Trophoblast cell (in vitro differentiated cells and primary cell): Measurements from ENCODE around the gene KLK2.

Source experiments
- DNase-seq, 2 donors: peaks; one replicate each; pipeline ENCODE4 v3.0.0-alpha.2; 2016
- H2AFZ ChIP-seq: 2 replicates; pipeline ENCODE4 v1.6.1; 2013; ENCODE audit warnings: low read length, moderate library complexity, mild to moderate bottlenecking; ENCODE audit not compliant: insufficient read depth, poor library complexity
- H2AK5ac ChIP-seq: 2 replicates; pipeline ENCODE4 v1.6.1; 2013; ENCODE audit warnings: mild to moderate bottlenecking, low read length
- H2BK120ac ChIP-seq: 2 replicates; pipeline ENCODE4 v1.6.1; 2013; ENCODE audit warnings: low read length, mild to moderate bottlenecking, moderate library complexity; ENCODE audit not compliant: insufficient read depth, poor library complexity
- H2BK12ac ChIP-seq: 2 replicates; pipeline ENCODE4 v1.6.1; 2013; ENCODE audit warnings: mild to moderate bottlenecking, low read length, moderate library complexity
- H2BK5ac ChIP-seq: 2 replicates; pipeline ENCODE4 v1.6.1; 2013; ENCODE audit warnings: low read length, low read depth, moderate library complexity, mild to moderate bottlenecking; ENCODE audit not compliant: poor library complexity
- H3K14ac ChIP-seq: 2 replicates; pipeline ENCODE4 v1.6.1; 2013; ENCODE audit warnings: mild to moderate bottlenecking, low read length
- H3K18ac ChIP-seq: 2 replicates; pipeline ENCODE4 v1.6.1; 2013; ENCODE audit warnings: mild to moderate bottlenecking, low read length
- H3K23ac ChIP-seq: 2 replicates; pipeline ENCODE4 v1.6.1; 2013; ENCODE audit warnings: low read length
- H3K27ac ChIP-seq: 2 replicates; pipeline ENCODE4 v1.5.1; 2013; ENCODE audit warnings: low read depth, mild to moderate bottlenecking, inconsistent platforms, low read length, moderate library complexity
- H3K27me3 ChIP-seq: 2 replicates; pipeline ENCODE4 v1.6.1; 2013; ENCODE audit warnings: inconsistent platforms, mild to moderate bottlenecking, low read length, moderate library complexity; ENCODE audit not compliant: insufficient read depth
- H3K36me3 ChIP-seq, 2 experiments: 1 replicate in 1 of 2; 2 replicates in 1 of 2; pipeline ENCODE4 v1.6.1; 2013; ENCODE audit warnings: low read length in 2 of 2, mild to moderate bottlenecking in 2 of 2, moderate library complexity in 1 of 2; ENCODE audit not compliant: insufficient read depth in 2 of 2, control insufficient read depth in 1 of 2
- H3K4ac ChIP-seq: 2 replicates; pipeline ENCODE4 v1.6.1; 2013; ENCODE audit warnings: low read depth, mild to moderate bottlenecking, low read length, moderate library complexity
- H3K4me1 ChIP-seq, 2 experiments: 1 replicate in 1 of 2; 2 replicates in 1 of 2; pipeline ENCODE4 v1.6.1; 2013; ENCODE audit warnings: low read length in 2 of 2, mild to moderate bottlenecking in 2 of 2, moderate library complexity in 1 of 2; ENCODE audit not compliant: insufficient read depth in 2 of 2, control insufficient read depth in 1 of 2
- H3K4me2 ChIP-seq: 2 replicates; pipeline ENCODE4 v1.6.1; 2013; ENCODE audit warnings: inconsistent platforms, mild to moderate bottlenecking, low read length, moderate library complexity
- H3K4me3 ChIP-seq: 2 replicates; pipeline ENCODE4 v1.5.1; 2013; ENCODE audit warnings: mild to moderate bottlenecking, low read depth, low read length, inconsistent platforms
- H3K79me1 ChIP-seq: one replicate; pipeline ENCODE4 v1.6.1; 2013; ENCODE audit warnings: low read length
- H3K79me2 ChIP-seq: 2 replicates; pipeline ENCODE4 v1.6.1; 2013; ENCODE audit warnings: low read length, mild to moderate bottlenecking; ENCODE audit not compliant: control insufficient read depth, insufficient read depth, poor library complexity
- H3K9ac ChIP-seq: 2 replicates; pipeline ENCODE4 v1.6.1; 2013; ENCODE audit warnings: mild to moderate bottlenecking, low read length
- H3K9me3 ChIP-seq: 2 replicates; pipeline ENCODE4 v1.6.1; 2013; ENCODE audit warnings: low read depth, mild to moderate bottlenecking, control low read depth, inconsistent platforms, low read length; ENCODE audit not compliant: insufficient read depth
- H4K12ac ChIP-seq: 2 replicates; pipeline ENCODE4 v1.6.1; 2013; ENCODE audit warnings: low read depth, mild to moderate bottlenecking, low read length, moderate library complexity
- H4K8ac ChIP-seq: 2 replicates; pipeline ENCODE4 v1.6.1; 2013; ENCODE audit warnings: low read depth, mild to moderate bottlenecking, low read length, moderate library complexity
- H4K91ac ChIP-seq: one replicate; pipeline ENCODE4 v1.6.1; 2013; ENCODE audit warnings: low read depth, mild to moderate bottlenecking, low read length, moderate library complexity
- WGBS: extraction: QIAGEN DNeasy Blood & Tissue Kit; methylation state at CpG from one replicate; pipeline ENCODE4 v1.1.7; 2013; ENCODE audit warnings: missing lambda C conversion rate; ENCODE audit not compliant: insufficient read length, insufficient coverage; ENCODE audit errors: extremely low coverage; 5-methylcytosine and 5-hydroxymethylcytosine counted together

The KLK2 gene

GRCh38 chr19:50830266-50831025 is 42.8 kb upstream of the KLK2 start:
- no peak overlapping the region for H3K23ac ChIP-seq
- peaks cover under 1 to 2% of the 10 kb centered on the region in 2 experiments for H3K4me1 ChIP-seq
- no peak overlapping the region for H2AK5ac ChIP-seq
- no peak overlapping the region for H3K4ac ChIP-seq
- no peaks in the 10 kb centered on the region for H3K36me3 ChIP-seq
- H4K8ac ChIP-seq, result no peak overlapping the region
- peaks cover 8% of the 10 kb centered on the region for H3K9me3 ChIP-seq
- no peak overlapping the region for H2BK5ac ChIP-seq
- no peaks in the 10 kb centered on the region for H3K79me2 ChIP-seq
- no peaks in the 10 kb centered on the region for H3K79me1 ChIP-seq
- no peaks in the 10 kb centered on the region for H3K27me3 ChIP-seq
- no peak overlapping the region for H3K27ac ChIP-seq
- no peak overlapping the region for H2BK12ac ChIP-seq
- H2BK120ac ChIP-seq, result no peak overlapping the region
- no peak for DNase-seq
- H4K12ac ChIP-seq, result no peak overlapping the region
- H3K9ac ChIP-seq, result no peak overlapping the region
- no peak overlapping the region for H3K14ac ChIP-seq
- WGBS, result no CpG with 5 or more reads among the region's 17 CpGs
- no peak overlapping the region for H3K4me3 ChIP-seq
- H3K18ac ChIP-seq, result no peak overlapping the region
- H2AFZ ChIP-seq, result no peak overlapping the region
- no peak overlapping the region for H4K91ac ChIP-seq
- H3K4me2 ChIP-seq, result no peak overlapping the region

- H2BK12ac ChIP-seq, result no peak overlapping the region
- H3K36me3 ChIP-seq, result no peaks in the 10 kb centered on the region
- no peak overlapping the region for H3K18ac ChIP-seq
- no peak overlapping the region for H4K91ac ChIP-seq
- H3K4me2 ChIP-seq, result no peak overlapping the region
- H2AFZ ChIP-seq, result no peak overlapping the region
- H3K14ac ChIP-seq, result no peak overlapping the region
- peaks cover 5% of the 10 kb centered on the region in 2 experiments for H3K4me1 ChIP-seq
- H3K79me1 ChIP-seq, result peaks cover 4% of the 10 kb centered on the region
- no peak overlapping the region for H3K4ac ChIP-seq
- no CpG with 5 or more reads among the region's 7 CpGs for WGBS
- H3K23ac ChIP-seq, result no peak overlapping the region
- no peak overlapping the region for H2BK120ac ChIP-seq
- H3K9ac ChIP-seq, result no peak overlapping the region
- no peak overlapping the region for H4K12ac ChIP-seq
- no peaks in the 10 kb centered on the region for H3K27me3 ChIP-seq
- no peak for DNase-seq
- H2AK5ac ChIP-seq, result no peak overlapping the region
- no peak overlapping the region for H3K4me3 ChIP-seq
- H3K27ac ChIP-seq, result no peak overlapping the region
- H3K9me3 ChIP-seq, result peaks cover 8% of the 10 kb centered on the region
- H4K8ac ChIP-seq, result no peak overlapping the region
- H3K79me2 ChIP-seq, result peaks cover 4% of the 10 kb centered on the region
- no peak overlapping the region for H2BK5ac ChIP-seq
Observed at GRCh38 chr19:50831026-50831396, 42.2 kb upstream of the KLK2 start.

DNA sequence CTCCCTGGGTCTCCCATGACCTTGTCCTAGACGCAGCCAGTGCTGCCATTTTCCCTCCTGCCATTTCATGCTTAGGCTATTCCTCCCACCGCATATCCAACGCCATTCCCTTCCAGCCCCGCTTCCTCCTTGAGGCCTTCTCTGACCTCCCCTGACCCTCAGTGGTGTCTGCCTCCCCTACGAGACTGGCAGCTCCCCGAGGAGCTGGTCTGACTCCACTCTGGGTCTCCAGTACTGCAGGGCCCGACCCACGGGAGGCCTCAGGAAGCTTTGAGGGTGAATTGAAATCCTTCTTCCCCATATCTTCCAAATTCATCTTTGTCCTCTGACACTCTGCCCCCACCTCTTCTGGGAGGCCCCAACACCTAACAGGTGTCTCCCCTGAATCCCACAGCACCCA is 40.6 kb upstream of the KLK2 start:
- Histone ChIP-seq H3K79me2 (peaks cover 4% of the 10 kb centered on the region), H2AK5ac (no peak overlapping the region), H4K12ac (no peak overlapping the region), H3K27ac (no peak overlapping the region), H3K23ac (no peak overlapping the region), H3K27me3 (no peaks in the 10 kb centered on the region), H3K9ac (no peak overlapping the region), H3K4me3 (no peak overlapping the region), H2AFZ (no peak overlapping the region), H2BK5ac (no peak overlapping the region), H2BK120ac (no peak overlapping the region), H4K8ac (no peak overlapping the region), H4K91ac (no peak overlapping the region), H3K4me1 (peaks cover 5 to 7% of the 10 kb centered on the region in 2 experiments), H3K18ac (no peak overlapping the region), H3K36me3 (no peaks in the 10 kb centered on the region), H3K79me1 (peaks cover 4% of the 10 kb centered on the region), H3K4ac (no peak overlapping the region), H3K9me3 (no peaks in the 10 kb centered on the region), H2BK12ac (no peak overlapping the region), H3K14ac (no peak overlapping the region), H3K4me2 (no peak overlapping the region)
- no peak for DNase-seq
- no CpG with 5 or more reads among the region's 8 CpGs for WGBS

- H2AK5ac ChIP-seq, result no peak within 1 kb of the TSS
- H2AFZ ChIP-seq, result no peak within 1 kb of the TSS
- no peaks in the 10 kb centered on the region for H3K9me3 ChIP-seq
- H3K23ac ChIP-seq, result no peak within 1 kb of the TSS
- H3K9ac ChIP-seq, result no peak within 1 kb of the TSS
- H4K91ac ChIP-seq, result no peak within 1 kb of the TSS
- no peak for DNase-seq
- H4K12ac ChIP-seq, result no peak within 1 kb of the TSS
- H3K36me3 ChIP-seq, result no peaks in the 10 kb centered on the region
- no peak within 1 kb of the TSS for H2BK5ac ChIP-seq
- H4K8ac ChIP-seq, result no peak within 1 kb of the TSS
- no peak within 1 kb of the TSS for H3K4me3 ChIP-seq
- H3K4me2 ChIP-seq, result no peak within 1 kb of the TSS
- H3K14ac ChIP-seq, result no peak within 1 kb of the TSS
- no peak within 1 kb of the TSS for H2BK120ac ChIP-seq
- no peak within 1 kb of the TSS for H3K18ac ChIP-seq
- H3K27ac ChIP-seq, result no peak within 1 kb of the TSS
- WGBS, result no CpG with 5 or more reads among the region's 8 CpGs
- H3K4ac ChIP-seq, result no peak within 1 kb of the TSS
- peaks cover 4% of the 10 kb centered on the region for H3K79me2 ChIP-seq
- H3K27me3 ChIP-seq, result no peaks in the 10 kb centered on the region
- no peak within 1 kb of the TSS for H2BK12ac ChIP-seq
- peaks cover 4% of the 10 kb centered on the region for H3K79me1 ChIP-seq
- peaks cover 5 to 7% of the 10 kb centered on the region in 2 experiments for H3K4me1 ChIP-seq
Observed at GRCh38 chr19:50833117-50833801, 40.0 kb upstream of the KLK2 start, which contains the start of gene KLK15. Gene KLK15 (minus strand): TSS chr19:50833574. CDS start chr19:50831492, 2,082 bp downstream.
